HG03097 (cell line): ENCODE data around the gene MYO1D.

ENCODE experiments used
- ATAC-seq: cut with Tn5 transposase; IDR thresholded peaks from one replicate; pipeline ENCODE4 v1.9.1; 2021; ENCODE audit not compliant: unreplicated experiment, low FRiP score

Gene MYO1D

DNA sequence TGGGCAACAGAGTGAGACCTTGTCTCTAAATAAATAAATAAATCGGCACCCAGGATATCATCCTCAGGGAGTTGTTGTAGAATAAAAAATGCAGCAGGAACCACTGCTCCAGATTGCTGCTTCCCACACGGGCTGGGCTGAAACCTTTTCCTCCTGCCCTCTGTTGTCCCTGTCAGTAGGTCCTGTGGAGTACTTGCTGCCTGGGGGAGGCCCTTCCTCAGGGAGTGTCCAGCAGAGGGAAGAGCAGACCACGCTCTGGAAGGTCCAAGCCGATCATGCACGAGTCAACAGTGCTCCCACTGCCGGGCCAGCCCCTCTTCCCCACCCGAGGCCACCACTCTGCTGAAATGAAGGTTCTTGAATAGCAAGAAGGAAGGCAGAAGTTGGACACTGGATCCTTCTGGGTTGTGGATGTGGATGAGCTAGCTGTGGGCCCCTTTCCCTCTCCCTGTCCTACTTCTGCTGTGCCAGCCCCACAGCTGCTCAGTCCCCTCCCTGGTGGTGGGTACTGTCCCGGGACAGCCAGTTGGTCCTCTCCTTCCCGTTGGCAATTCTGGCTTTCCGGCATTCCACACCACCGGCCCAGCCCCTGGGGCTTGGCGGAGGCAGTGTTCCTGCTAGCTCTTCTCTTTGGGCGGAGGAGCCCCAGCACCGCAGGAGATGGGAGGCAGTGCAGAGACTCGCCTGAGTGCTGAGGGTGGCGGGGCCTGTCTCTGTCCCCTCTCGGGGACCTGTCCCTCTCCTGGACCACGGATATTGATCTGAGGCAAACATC is 379.3 kb downstream of the MYO1D start:
- no peak for ATAC-seq

DNA sequence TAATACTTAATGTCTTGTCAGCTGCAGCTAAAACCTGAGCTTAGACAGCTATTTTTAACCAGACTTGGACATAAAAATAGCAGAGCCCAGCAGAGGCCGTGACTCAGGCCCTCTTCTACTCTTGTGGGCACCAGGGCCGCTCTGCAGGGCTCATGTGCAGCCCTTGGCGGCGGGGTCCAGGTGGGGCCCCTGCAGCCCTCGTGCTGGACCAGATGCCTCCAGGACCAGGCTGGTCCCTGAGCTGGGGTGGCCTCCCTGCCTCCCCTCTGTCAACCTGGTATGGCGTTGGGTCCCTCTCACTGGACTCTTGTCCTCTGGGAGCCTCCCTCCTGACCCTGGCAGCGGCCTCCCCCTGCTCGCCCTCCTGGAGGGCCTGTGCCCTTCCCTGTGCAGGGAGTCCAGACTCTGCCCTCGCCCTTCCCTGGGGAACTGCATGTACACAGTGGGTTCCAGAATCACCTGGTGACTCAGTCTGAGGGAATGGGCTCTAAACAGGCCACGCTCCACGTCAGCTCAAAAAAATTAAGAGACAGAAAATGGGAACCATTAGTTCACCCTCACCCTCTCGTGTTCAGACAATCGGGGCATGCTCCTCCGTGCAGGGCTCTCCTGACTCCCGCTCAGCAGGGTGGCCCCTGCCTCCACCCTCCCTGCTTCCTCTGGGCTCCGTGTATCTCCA is 380.4 kb downstream of the MYO1D start:
- no peak for ATAC-seq

DNA sequence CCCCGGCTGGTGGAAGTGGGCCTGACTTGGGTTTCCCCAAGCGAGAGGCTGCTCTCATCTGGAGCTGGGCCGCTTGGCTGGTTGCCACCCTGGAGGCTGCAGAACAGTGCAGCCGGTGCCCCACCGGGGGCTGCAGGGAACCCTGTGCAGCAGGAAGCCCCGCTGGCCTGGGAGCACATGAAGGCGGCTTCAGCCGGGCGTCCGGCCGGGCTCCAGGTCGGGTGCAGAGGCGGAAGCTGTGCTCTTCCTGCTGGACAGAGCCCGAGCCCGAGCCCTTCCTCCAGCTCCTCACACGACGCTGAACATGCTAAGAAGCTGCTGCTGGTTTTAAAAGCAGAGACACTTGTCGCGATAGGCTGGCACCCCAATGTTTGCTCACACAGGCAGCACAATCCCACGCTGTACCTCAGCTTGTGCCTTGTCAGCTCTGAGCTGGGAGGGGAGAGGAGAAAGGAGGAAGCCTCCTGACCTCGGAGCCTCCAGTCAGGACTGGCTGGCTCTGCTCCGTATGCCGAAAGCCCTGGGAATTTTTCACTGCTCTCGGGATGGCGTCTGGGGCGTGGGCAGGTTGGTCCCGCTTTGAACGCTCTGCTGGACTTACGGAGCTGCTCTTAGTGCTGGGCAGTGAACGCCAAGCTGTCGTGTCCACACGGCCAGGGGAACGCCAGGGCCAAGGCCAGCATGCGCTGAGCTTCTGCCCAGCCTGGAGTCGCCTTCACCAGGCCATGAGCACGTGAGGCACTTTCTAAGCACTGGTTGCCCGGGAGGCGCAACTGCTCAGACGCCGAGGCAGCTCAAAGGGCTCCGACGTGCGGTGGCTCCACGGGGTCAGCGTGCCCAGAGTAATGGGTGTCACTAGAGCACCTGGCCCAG is 381.3 kb downstream of the MYO1D start:
- no peak for ATAC-seq

DNA sequence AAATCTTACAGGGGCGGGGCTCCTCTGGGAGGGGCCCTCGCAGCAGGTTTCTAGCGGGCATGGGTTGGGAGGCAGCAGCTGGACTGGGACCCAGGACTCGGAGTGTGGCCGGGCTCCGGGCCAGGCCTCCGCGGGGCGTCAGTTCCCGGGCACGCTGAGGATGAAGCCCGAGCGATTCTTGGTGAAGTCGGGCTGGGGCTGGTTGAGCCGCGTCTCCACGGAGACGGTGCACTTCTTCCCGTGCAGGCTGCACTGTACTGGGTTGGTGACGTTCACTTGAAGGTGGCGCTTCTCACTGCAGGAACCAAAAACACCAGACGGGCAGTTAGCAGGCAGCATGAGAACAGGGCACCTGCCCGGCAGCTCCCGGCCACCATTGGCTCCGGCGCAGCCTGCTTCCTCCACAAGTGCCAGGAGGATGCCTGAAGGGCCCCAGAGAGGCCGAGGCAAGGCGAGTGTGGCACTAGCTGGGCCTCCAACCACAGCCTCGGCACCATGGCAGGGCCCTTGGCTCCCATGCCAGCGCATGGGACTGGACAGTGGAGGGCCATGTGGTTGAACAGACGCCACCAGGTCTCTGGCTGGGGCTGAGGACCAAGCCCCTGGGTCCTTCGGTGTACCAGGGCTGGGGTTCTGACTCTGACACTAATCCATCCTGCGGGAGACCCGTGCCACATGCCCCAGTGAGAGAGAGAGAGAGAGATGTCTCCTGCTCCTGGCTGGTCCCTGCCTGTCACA is 382.1 kb downstream of the MYO1D start:
- no peak for ATAC-seq

DNA sequence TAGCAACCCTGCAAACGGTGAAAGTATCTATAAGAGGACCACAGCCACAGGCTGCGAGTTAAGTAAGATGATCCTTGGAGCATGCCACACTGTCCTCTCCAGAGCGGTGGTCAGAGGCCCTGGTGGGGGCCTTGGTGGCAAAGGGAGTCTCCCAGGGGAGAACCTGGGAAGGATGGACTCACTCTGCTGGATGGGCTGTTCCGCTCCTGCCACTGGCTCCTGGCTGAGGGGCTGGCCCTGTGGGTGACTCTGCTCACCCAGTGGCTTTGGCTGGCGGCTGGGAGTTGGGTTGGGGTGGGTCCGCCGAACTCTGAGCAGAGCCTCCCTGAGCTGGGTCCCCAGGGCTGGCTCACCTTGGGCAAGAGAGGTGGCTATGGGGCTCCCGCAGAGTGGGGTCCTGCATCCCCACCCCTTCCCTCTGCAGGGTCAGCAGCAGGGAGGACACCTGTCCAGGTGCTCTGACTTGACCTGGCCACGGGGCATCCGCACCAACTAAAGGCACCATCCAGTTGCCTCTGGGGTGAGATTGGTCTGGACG is 382.9 kb downstream of the MYO1D start:
- ATAC-seq = no peak

DNA sequence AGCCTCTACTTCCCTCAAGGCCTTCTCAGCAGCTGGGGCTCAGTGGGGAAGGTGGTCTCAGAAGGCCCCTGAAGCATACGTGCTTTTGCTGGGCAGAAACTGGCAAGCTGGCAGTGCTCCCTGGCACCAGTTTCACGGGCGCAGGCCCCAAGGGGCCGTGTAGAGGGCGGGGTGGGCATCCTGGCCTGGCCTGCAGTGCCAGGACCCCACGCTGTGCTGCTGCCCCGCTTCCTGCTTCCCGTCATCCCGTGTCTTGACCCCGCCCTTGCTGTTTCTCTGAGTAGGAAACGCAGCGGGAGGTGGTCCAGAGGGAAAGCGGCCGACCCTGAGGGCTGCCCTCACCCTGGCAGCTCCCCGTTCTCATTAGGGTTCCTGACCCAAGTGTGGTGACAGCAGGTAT is 383.4 kb downstream of the MYO1D start:
- no peak for ATAC-seq

DNA sequence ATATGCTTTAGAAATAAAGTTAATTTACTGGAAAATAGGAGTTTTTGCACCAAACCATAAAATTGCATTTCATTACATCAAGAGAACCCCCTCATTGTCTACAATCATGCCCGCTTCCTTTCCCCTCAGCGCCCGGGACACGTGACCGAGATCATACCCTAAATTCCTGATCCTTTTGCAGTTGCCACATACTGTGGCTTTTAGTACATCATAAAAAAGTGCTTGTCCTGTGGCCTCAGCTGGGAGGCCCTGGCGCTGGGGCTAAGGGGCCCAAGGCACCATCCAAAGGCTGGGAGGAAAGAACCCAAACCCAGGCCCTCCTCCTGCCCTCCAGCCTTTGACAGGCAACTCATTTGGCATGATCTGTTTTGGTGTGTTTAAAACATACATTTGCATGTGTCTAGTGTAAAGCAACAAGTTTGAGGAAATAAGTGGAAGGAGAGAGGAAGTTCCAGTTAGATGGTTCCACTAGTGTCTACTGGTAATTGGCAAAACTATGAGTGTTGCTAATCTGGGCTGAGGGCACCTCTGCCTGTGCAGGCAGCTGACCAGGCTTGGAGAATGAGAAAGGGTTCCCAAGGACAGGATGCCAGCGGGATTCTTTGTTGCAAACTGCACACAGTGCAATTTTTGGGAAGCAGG is 384.2 kb downstream of the MYO1D start:
- ATAC-seq = no peak

DNA sequence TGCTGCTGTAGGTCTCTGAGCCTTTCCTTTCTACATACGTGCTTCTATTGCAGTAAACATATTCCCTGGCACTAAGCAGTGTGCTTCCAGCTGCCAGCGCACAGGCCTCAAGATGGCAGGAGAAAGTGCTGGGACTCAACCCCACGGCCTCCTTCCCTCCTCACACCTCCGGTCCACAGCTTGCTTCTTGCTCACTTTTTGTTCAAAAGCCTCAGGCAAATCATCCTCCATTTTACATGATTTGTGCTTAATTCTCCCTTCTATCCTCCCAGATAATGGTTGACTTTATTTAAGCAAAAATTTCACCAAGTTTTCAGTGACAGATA is 384.7 kb downstream of the MYO1D start:
- no peak for ATAC-seq

DNA sequence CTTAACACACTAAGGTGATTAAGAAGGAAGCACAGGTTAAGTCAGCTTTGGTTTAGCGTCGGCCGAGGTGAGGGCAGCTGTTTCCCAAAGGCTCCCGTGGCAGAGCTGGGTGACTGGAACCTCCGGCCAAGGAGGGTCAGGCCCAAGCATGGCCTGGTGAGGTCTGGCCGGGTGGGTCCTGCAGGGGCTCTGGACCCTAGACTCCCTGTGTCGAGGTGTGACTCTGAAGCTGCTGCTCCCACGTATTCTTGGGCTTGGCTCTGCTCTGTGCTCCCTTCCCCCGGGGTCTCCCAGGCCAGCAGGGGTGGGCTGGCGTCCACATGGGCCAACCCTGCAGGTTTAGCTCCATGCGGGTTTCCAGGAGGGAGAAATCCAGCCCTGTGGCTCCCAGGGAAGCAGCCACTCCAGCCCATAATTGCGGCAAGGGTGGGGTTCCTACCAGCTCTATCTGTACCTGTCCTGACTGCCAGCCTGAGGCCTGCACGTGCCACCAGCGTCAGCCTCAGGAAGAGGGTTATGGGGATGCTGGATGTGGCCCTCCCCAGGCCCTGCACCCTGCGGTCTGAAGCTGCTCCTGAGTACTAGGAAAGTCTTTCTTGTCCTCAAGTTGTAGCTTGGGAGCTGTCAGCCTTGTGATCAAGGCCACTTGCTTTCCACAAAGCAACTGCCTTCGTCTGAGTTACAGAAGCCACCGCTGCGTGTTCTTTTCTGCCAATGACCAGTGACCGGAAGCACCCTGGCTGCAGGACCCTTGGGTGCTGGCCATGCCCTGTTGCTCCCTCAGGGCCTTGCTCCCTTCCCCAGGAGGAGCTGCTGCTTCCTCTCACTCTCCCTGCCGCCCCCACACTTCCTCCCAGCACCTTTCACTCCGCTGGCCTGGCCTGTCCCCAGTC is 385.3 kb downstream of the MYO1D start:
- ATAC-seq = no peak

DNA sequence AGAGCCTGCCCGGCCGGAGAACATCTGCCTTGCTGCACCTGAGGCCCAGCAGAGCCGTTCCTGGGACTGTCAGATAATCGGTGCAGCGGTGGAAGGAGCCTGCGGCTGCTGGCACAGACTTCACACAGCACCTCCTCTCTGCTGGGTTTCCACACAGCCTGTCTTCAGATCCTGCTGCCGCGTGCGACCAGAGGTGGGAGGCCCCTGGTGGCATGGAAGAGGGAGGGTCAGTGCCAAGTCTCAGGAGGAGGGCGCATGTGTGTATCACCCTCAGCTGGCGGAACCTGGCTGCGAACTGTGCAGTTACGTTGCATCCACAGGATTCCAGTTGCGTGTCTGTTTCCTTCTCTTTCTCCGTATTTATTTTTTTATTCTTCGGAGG is 386.8 kb downstream of the MYO1D start:
- no peak for ATAC-seq

DNA sequence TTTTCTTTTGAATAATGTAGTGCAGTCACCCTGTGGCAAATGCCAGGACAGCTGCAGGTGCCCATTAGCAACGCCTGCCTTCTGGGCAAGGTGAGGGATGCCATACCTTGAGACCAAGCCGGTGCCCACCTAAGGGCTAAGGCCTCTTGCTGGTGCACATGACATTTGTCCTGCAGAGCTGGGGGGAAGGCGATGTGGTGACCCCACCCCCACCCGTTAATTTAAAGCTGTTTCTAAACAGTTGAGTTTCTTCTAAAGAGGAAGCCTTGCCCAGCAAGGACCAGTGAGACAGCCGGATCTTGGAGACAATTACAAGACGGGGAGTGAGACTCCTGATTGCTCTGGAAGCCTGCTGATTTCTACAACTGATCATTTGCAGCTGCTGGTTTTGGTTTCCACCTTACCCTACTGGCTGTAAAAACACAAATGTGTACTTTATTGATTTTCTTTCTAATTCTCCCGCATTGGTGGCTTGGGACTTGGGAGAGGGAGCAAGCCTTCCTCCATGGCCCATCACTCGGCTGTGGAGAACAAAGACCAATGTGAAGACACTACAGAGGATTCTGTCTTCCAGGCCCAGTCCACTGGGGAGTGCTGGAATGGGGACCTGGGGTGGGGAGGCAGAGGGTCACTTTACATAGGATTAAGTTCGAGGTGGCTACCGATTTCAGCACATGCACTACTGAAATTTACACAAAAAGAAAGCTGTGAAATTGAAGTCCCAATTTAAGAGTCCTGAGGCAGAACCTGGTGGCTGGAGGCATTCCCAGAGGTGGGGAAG is 387.4 kb downstream of the MYO1D start:
- ATAC-seq = no peak

DNA sequence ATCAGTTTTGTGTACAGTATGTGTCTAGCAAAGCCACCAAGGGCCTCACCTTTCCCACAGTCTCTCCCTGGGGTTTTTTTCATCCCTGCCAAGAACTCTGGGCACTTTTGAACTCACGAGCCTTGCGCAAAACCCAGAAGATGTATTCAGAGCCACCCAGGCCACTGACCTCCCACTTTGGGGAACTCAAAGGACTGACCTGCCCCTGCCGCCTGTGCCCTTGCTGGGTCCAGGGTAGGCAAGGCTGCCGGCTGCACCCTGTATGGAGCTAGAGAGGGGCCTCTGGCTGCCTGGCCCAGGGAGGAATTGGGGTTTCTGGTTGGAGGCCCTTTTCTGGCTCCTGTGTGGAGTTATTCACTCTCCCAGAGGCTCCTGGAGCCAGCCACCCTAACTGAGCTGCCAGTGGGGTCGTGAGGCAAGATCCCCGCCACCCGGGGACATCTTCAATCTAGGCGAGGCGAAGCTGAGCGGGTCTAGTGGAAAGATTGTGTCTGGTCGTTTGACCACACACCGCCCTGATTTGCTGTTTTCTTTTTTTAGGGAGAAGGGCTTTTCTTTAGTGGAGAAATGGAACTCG is 388.2 kb downstream of the MYO1D start:
- no peak for ATAC-seq

DNA sequence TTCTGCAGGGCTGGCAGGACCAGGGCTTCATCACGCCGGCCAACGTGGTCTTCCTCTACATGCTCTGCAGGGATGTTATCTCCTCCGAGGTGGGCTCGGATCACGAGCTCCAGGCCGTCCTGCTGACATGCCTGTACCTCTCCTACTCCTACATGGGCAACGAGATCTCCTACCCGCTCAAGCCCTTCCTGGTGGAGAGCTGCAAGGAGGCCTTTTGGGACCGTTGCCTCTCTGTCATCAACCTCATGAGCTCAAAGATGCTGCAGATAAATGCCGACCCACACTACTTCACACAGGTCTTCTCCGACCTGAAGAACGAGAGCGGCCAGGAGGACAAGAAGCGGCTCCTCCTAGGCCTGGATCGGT is 388.8 kb downstream of the MYO1D start:
- ATAC-seq = no peak

DNA sequence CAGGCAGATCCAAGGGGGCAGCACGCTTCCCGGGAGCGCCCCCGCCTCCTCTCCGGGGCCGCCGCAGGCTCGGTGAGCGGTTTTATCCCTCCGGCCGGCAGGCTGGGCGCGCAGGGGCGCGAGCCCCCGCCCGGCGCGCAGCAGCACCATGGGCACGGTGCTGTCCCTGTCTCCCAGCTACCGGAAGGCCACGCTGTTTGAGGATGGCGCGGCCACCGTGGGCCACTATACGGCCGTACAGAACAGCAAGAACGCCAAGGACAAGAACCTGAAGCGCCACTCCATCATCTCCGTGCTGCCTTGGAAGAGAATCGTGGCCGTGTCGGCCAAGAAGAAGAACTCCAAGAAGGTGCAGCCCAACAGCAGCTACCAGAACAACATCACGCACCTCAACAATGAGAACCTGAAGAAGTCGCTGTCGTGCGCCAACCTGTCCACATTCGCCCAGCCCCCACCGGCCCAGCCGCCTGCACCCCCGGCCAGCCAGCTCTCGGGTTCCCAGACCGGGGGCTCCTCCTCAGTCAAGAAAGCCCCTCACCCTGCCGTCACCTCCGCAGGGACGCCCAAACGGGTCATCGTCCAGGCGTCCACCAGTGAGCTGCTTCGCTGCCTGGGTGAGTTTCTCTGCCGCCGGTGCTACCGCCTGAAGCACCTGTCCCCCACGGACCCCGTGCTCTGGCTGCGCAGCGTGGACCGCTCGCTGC is 389.3 kb downstream of the MYO1D start:
- ATAC-seq = no peak

DNA sequence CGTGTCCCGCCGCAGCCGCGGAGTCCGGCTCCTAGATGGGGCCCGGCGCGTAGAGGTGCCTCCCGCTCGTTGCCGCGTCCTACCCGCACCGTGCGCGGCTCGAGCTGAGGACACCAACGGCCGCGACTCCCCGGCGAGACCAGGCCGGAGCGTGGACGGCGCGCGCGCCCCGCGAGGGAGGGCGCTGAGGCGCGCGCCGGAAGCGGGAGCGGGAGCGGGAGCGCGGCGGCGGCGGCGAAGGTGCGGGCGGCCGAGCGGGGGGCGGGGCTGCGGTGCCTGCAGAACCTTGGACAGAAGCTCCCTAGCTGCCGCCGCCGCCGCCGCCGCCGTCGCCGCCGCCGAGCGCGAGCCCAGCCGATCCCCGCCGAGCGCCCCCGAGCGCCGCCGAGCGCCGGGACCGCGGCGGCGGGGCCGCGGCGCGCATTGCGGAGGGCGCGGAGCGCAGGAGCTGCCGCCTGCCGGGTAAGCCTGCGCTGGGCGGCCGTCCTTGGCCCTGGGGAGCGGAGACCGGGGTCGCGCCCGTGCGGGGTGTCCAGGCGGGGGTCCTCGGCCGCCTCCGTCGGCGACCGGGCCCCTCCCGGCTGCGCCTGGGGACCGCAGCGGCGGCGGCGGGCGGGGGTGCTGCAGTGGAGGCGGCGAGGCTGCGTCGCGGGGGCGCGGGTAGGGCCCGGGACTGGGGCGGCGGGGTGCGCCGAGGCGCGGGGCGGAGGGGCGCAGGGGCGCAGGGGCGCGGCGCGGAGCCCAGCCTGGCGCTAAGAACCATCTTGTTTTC is 390.0 kb downstream of the MYO1D start, which contains the start of gene CDK5R1:
Gene CDK5R1 (plus strand): TSS at position 293 of the 772 bp plus-strand sequence. CDS start 628 bp downstream, outside the sequence.
- ATAC-seq = peak; percentile 33

DNA sequence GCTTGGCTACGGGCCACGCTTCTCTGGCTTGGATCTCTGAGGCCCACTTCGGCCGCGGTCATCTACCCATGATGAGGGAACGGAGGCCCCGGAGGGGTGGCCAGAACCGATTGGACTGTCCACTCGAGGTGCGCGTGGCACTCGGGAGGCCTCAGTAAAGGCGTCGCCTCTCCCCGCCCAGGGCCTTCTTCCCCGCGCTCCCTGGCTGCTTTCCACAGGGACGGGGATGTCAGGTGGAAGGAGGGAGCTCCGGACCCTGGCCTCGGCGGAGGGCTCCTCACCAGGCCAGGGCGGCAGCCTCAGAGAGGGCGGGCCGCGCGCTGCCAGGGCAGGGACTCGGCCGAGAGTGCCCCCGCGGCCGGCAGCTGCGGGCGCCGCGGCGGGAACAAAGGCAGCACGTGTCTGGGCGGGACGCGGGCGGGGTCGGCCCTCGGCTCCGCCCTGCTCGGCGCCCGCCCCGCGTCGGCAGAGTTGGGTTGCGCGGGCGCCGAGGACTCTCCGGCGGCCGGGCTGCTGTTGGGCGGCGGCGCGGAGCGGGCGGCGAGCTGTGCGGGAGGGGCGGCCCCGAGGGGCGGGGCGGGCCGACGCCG is 390.7 kb downstream of the MYO1D start:
- ATAC-seq = peak; percentile 33
